BJ (cell line): ENCODE results near the gene PPP1R1B. TPM values are rescaled to one million over a fixed set of nuclear protein-coding genes. Genes with fewer than 3 reads are reported as not detected.

Experiments
- CTCF ChIA-PET: fragments of 350-600 bp; formaldehyde crosslinking; extraction: SDS; loops from one replicate; lab custom pipeline; 2021; ENCODE audit warnings: antibody characterized with exemption, inconsistent platforms; lab: Yijun Ruan, JAX
- POLR2A ChIA-PET: fragments of 300-600 bp; sonication (Branson Sonifier 250); formaldehyde crosslinking; extraction: SDS; loops from one replicate; lab custom pipeline; 2021; ENCODE audit warnings: antibody characterized with exemption; lab: Charles Lee
- DNase-seq: peaks from one replicate; pipeline ENCODE4 v3.0.0-alpha.2; 2011; ENCODE audit warnings: low read depth
- H3K27me3 ChIP-seq: 2 replicates; pipeline ENCODE4 v1.6.0; 2011; ENCODE audit warnings: low read length; ENCODE audit not compliant: control insufficient read depth, insufficient read depth
- H3K36me3 ChIP-seq: 2 replicates; pipeline ENCODE4 v1.5.1; 2011; ENCODE audit warnings: low read length; ENCODE audit not compliant: control insufficient read depth, insufficient read depth
- H3K4me3 ChIP-seq: 2 replicates; pipeline ENCODE4 v1.5.1; 2011; ENCODE audit warnings: low read depth, mild to moderate bottlenecking, control low read depth, low read length
- polyA plus RNA-seq: library from polyadenylated mRNA; depleted of rRNA; stranded (reverse); fragments of >200 nt; gene quantifications from 2 replicates; pipeline ENCODE4 v1.2.3, GENCODE V29; 2011
- TF ChIP-seq, protein P1 (sequence below): IDR thresholded peaks from 2 replicates; pipeline ENCODE4 v1.5.1; 2011; ENCODE audit warnings: low read depth, mild to moderate bottlenecking, control low read depth, inconsistent platforms, low read length, moderate library complexity; ENCODE audit not compliant: insufficient read depth

PPP1R1B gene
- polyA plus RNA-seq, 1 experiment, result not detected

GRCh38 chr17:39621523-39622379 lies 5.0 kb upstream of the PPP1R1B start:
- TF ChIP-seq, protein P1, sequence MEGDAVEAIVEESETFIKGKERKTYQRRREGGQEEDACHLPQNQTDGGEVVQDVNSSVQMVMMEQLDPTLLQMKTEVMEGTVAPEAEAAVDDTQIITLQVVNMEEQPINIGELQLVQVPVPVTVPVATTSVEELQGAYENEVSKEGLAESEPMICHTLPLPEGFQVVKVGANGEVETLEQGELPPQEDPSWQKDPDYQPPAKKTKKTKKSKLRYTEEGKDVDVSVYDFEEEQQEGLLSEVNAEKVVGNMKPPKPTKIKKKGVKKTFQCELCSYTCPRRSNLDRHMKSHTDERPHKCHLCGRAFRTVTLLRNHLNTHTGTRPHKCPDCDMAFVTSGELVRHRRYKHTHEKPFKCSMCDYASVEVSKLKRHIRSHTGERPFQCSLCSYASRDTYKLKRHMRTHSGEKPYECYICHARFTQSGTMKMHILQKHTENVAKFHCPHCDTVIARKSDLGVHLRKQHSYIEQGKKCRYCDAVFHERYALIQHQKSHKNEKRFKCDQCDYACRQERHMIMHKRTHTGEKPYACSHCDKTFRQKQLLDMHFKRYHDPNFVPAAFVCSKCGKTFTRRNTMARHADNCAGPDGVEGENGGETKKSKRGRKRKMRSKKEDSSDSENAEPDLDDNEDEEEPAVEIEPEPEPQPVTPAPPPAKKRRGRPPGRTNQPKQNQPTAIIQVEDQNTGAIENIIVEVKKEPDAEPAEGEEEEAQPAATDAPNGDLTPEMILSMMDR, result peak; percentile 100
- Histone ChIP-seq H3K36me3 (no peaks in the 10 kb centered on the region; the same call in 1 of the 2 replicates), H3K4me3 (no peak overlapping the region), H3K27me3 (peaks cover 22% of the 10 kb centered on the region)
- no peak for DNase-seq
- POLR2A ChIA-PET, result no interaction called here
- CTCF ChIA-PET, result interaction anchor here (0.6 to 8.7 kb wide), 62 partner anchors 9 to 415 kb away, joined by 3 to 193 read pairs (median 4); partner anchors contain the start of genes ERBB2, MIEN1, PGAP3 and PNMT

- ChIA-PET CTCF (interaction anchor here (0.6 to 8.7 kb wide), 38 partner anchors 9 to 619 kb away, joined by 3 to 193 read pairs (median 8); partner anchors contain the start of genes ERBB2, MIEN1, PGAP3 and PNMT), POLR2A (no interaction called here)
- DNase-seq, result no peak
- Histone ChIP-seq H3K36me3 (no peaks in the 10 kb centered on the region; the same call in 1 of the 2 replicates), H3K4me3 (no peak overlapping the region), H3K27me3 (peaks cover 21% of the 10 kb centered on the region)
- TF ChIP-seq, protein P1, result no peak
Observed at GRCh38 chr17:39622380-39623006, 4.3 kb upstream of the PPP1R1B start.

DNA sequence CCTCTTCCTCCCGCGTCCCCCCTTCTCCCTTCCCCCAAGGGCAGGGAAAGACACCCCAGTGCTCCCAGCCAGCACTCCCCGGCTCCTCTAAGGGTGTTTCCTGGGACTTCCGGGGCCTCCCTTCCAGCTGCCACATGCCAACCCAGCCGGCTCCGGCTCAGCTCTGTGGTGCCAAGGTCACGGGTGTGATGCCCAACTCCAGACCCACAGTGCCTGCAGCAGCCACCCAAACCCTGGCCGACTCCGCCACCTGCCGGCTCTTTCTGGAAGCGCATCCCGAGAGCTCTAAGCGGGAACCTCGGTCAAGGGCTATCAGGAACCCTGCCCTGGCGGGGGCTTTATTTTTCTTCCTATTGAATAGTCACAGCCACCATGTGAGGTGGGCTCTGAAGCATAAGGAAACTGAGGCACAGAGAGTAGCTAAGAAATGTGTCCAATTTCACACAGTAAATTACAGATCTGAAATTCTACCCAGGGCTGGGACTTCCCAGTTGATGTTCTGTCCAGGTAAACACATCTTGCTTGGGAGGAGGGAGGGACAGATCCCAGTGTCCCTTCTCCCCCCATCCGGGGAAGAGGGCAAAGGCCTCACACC lies 3.3 kb upstream of the PPP1R1B start:
- Histone ChIP-seq H3K36me3 (no peaks in the 10 kb centered on the region; the same call in 1 of the 2 replicates), H3K4me3 (no peak overlapping the region), H3K27me3 (peaks cover 31% of the 10 kb centered on the region)
- DNase-seq, result no peak
- CTCF ChIA-PET, result interaction anchor here (0.6 to 8.7 kb wide), 30 partner anchors 8 to 399 kb away, joined by 3 to 193 read pairs (median 8); partner anchors contain the start of genes ERBB2, MIEN1, PGAP3 and PNMT
- POLR2A ChIA-PET, result no interaction called here
- TF ChIP-seq, protein P1, result peak; percentile 97

GRCh38 chr17:39624313-39624712 lies 2.4 kb upstream of the PPP1R1B start:
- peaks cover 38% of the 10 kb centered on the region for H3K27me3 ChIP-seq
- TF ChIP-seq, protein P1, result no peak
- POLR2A ChIA-PET, result no interaction called here
- no peaks in the 10 kb centered on the region; the same call in 1 of the 2 replicates for H3K36me3 ChIP-seq
- CTCF ChIA-PET, result interaction anchor here (0.9 to 8.7 kb wide), 9 partner anchors 8 to 105 kb away, joined by 3 to 193 read pairs (median 27); partner anchors contain the start of genes PNMT, STARD3 and TCAP
- no peak overlapping the region for H3K4me3 ChIP-seq
- DNase-seq, result no peak
